ENCODE measurements around the gene GMPR.

GMPR gene

GRCh38 chr6:16244869-16245451 is 6.6 kb downstream of the GMPR start:
- H3K36me3 ChIP-seq (ENCODE audit: control insufficient read depth in 1 of 2, insufficient read depth in 2 of 2, low read length in 2 of 2), result no peaks in the 10 kb centered on the region
- H3K27ac ChIP-seq (ENCODE audit: low read depth, low read length), result no peak overlapping the region
- no peak overlapping the region for H3K9ac ChIP-seq (ENCODE audit: low read depth in 1 of 2, low read length in 2 of 2)
- no peaks in the 10 kb centered on the region for H3K9me3 ChIP-seq (ENCODE audit: control insufficient read depth in 1 of 2, low read length in 2 of 2)
- H3K4me3 ChIP-seq (ENCODE audit: low read depth in 1 of 2, low read length in 2 of 2), result no peak overlapping the region
- H3K4me1 ChIP-seq (ENCODE audit: control insufficient read depth in 1 of 2, insufficient read depth in 2 of 2, low read length in 2 of 2), result peaks cover 0 to 2% of the 10 kb centered on the region in 2 donors
- no peaks in the 10 kb centered on the region for H3K27me3 ChIP-seq (ENCODE audit: control insufficient read depth in 1 of 2, insufficient read depth in 2 of 2, low read length in 2 of 2)

GRCh38 chr6:16248271-16248853 is 10.0 kb downstream of the GMPR start:
- H3K9ac ChIP-seq (ENCODE audit: low read depth in 1 of 2, low read length in 2 of 2), result no peak overlapping the region
- no peak overlapping the region for H3K27ac ChIP-seq (ENCODE audit: low read depth, low read length)
- no peaks in the 10 kb centered on the region for H3K27me3 ChIP-seq (ENCODE audit: control insufficient read depth in 1 of 2, insufficient read depth in 2 of 2, low read length in 2 of 2)
- no peaks in the 10 kb centered on the region for H3K36me3 ChIP-seq (ENCODE audit: control insufficient read depth in 1 of 2, insufficient read depth in 2 of 2, low read length in 2 of 2)
- H3K4me1 ChIP-seq (ENCODE audit: control insufficient read depth in 1 of 2, insufficient read depth in 2 of 2, low read length in 2 of 2), result peaks cover 0 to 4% of the 10 kb centered on the region in 2 donors
- H3K9me3 ChIP-seq (ENCODE audit: control insufficient read depth in 1 of 2, low read length in 2 of 2), result no peaks in the 10 kb centered on the region
- H3K4me3 ChIP-seq (ENCODE audit: low read depth in 1 of 2, low read length in 2 of 2), result no peak overlapping the region

- peaks cover 0 to 4% of the 10 kb centered on the region in 2 donors for H3K4me1 ChIP-seq (ENCODE audit: control insufficient read depth in 1 of 2, insufficient read depth in 2 of 2, low read length in 2 of 2)
- H3K9me3 ChIP-seq (ENCODE audit: control insufficient read depth in 1 of 2, low read length in 2 of 2), result no peaks in the 10 kb centered on the region
- no peak overlapping the region for H3K4me3 ChIP-seq (ENCODE audit: low read depth in 1 of 2, low read length in 2 of 2)
- H3K27me3 ChIP-seq (ENCODE audit: control insufficient read depth in 1 of 2, insufficient read depth in 2 of 2, low read length in 2 of 2), result no peaks in the 10 kb centered on the region
- no peak overlapping the region for H3K9ac ChIP-seq (ENCODE audit: low read depth in 1 of 2, low read length in 2 of 2)
- H3K36me3 ChIP-seq (ENCODE audit: control insufficient read depth in 1 of 2, insufficient read depth in 2 of 2, low read length in 2 of 2), result no peaks in the 10 kb centered on the region
- H3K27ac ChIP-seq (ENCODE audit: low read depth, low read length), result no peak overlapping the region
These were observed 11.6 kb downstream of the GMPR start for GRCh38 chr6:16249971-16250370.

GRCh38 chr6:16251706-16252105 is 13.3 kb downstream of the GMPR start:
- no peaks in the 10 kb centered on the region for H3K36me3 ChIP-seq (ENCODE audit: control insufficient read depth in 1 of 2, insufficient read depth in 2 of 2, low read length in 2 of 2)
- no peaks in the 10 kb centered on the region for H3K27me3 ChIP-seq (ENCODE audit: control insufficient read depth in 1 of 2, insufficient read depth in 2 of 2, low read length in 2 of 2)
- H3K4me1 ChIP-seq (ENCODE audit: control insufficient read depth in 1 of 2, insufficient read depth in 2 of 2, low read length in 2 of 2), result peaks cover 0 to 4% of the 10 kb centered on the region in 2 donors
- no peak overlapping the region for H3K27ac ChIP-seq (ENCODE audit: low read depth, low read length)
- no peak overlapping the region for H3K9ac ChIP-seq (ENCODE audit: low read depth in 1 of 2, low read length in 2 of 2)
- H3K9me3 ChIP-seq (ENCODE audit: control insufficient read depth in 1 of 2, low read length in 2 of 2), result no peaks in the 10 kb centered on the region
- no peak overlapping the region for H3K4me3 ChIP-seq (ENCODE audit: low read depth in 1 of 2, low read length in 2 of 2)

- Histone ChIP-seq H3K27me3 (ENCODE audit: control insufficient read depth in 1 of 2, insufficient read depth in 2 of 2, low read length in 2 of 2) (no peaks in the 10 kb centered on the region), H3K36me3 (ENCODE audit: control insufficient read depth in 1 of 2, insufficient read depth in 2 of 2, low read length in 2 of 2) (no peaks in the 10 kb centered on the region), H3K4me1 (ENCODE audit: control insufficient read depth in 1 of 2, insufficient read depth in 2 of 2, low read length in 2 of 2) (peaks cover 0 to 4% of the 10 kb centered on the region in 2 donors), H3K9me3 (ENCODE audit: control insufficient read depth in 1 of 2, low read length in 2 of 2) (no peaks in the 10 kb centered on the region), H3K9ac (ENCODE audit: low read depth in 1 of 2, low read length in 2 of 2) (no peak overlapping the region), H3K27ac (ENCODE audit: low read depth, low read length) (no peak overlapping the region), H3K4me3 (ENCODE audit: low read depth in 1 of 2, low read length in 2 of 2) (no peak overlapping the region)
These were observed 14.4 kb downstream of the GMPR start for GRCh38 chr6:16252686-16253299.

- no peaks in the 10 kb centered on the region for H3K36me3 ChIP-seq (ENCODE audit: control insufficient read depth in 1 of 2, insufficient read depth in 2 of 2, low read length in 2 of 2)
These were observed 15.2 kb downstream of the GMPR start for GRCh38 chr6:16253399-16254144.

GRCh38 chr6:16254535-16254934 is 16.1 kb downstream of the GMPR start:
- no peaks in the 10 kb centered on the region for H3K36me3 ChIP-seq (ENCODE audit: control insufficient read depth in 1 of 2, insufficient read depth in 2 of 2, low read length in 2 of 2)

More at GRCh38 chr6:16253399-16254144, 15.2 kb downstream of the GMPR start:
- Histone ChIP-seq H3K27ac (ENCODE audit: low read depth, low read length) (no peak overlapping the region), H3K9me3 (ENCODE audit: control insufficient read depth in 1 of 2, low read length in 2 of 2) (no peaks in the 10 kb centered on the region), H3K9ac (ENCODE audit: low read depth in 1 of 2, low read length in 2 of 2) (no peak overlapping the region), H3K4me1 (ENCODE audit: control insufficient read depth in 1 of 2, insufficient read depth in 2 of 2, low read length in 2 of 2) (peaks cover 0 to 4% of the 10 kb centered on the region in 2 donors), H3K4me3 (ENCODE audit: low read depth in 1 of 2, low read length in 2 of 2) (no peak overlapping the region), H3K27me3 (ENCODE audit: control insufficient read depth in 1 of 2, insufficient read depth in 2 of 2, low read length in 2 of 2) (no peaks in the 10 kb centered on the region)

GRCh38 chr6:16256781-16257180 is 18.4 kb downstream of the GMPR start:
- H3K36me3 ChIP-seq (ENCODE audit: control insufficient read depth in 1 of 2, insufficient read depth in 2 of 2, low read length in 2 of 2), result no peaks in the 10 kb centered on the region
- H3K4me3 ChIP-seq (ENCODE audit: low read depth in 1 of 2, low read length in 2 of 2), result no peak overlapping the region
- no peaks in the 10 kb centered on the region for H3K9me3 ChIP-seq (ENCODE audit: control insufficient read depth in 1 of 2, low read length in 2 of 2)
- H3K4me1 ChIP-seq (ENCODE audit: control insufficient read depth in 1 of 2, insufficient read depth in 2 of 2, low read length in 2 of 2), result peaks cover 0 to 4% of the 10 kb centered on the region in 2 donors
- H3K27me3 ChIP-seq (ENCODE audit: control insufficient read depth in 1 of 2, insufficient read depth in 2 of 2, low read length in 2 of 2), result no peaks in the 10 kb centered on the region
- no peak overlapping the region for H3K9ac ChIP-seq (ENCODE audit: low read depth in 1 of 2, low read length in 2 of 2)
- H3K27ac ChIP-seq (ENCODE audit: low read depth, low read length), result no peak overlapping the region

More at GRCh38 chr6:16254535-16254934, 16.1 kb downstream of the GMPR start:
- H3K4me3 ChIP-seq (ENCODE audit: low read depth in 1 of 2, low read length in 2 of 2), result no peak overlapping the region
- H3K9me3 ChIP-seq (ENCODE audit: control insufficient read depth in 1 of 2, low read length in 2 of 2), result no peaks in the 10 kb centered on the region
- H3K9ac ChIP-seq (ENCODE audit: low read depth in 1 of 2, low read length in 2 of 2), result no peak overlapping the region
- peaks cover 0 to 4% of the 10 kb centered on the region in 2 donors for H3K4me1 ChIP-seq (ENCODE audit: control insufficient read depth in 1 of 2, insufficient read depth in 2 of 2, low read length in 2 of 2)
- no peaks in the 10 kb centered on the region for H3K27me3 ChIP-seq (ENCODE audit: control insufficient read depth in 1 of 2, insufficient read depth in 2 of 2, low read length in 2 of 2)
- H3K27ac ChIP-seq (ENCODE audit: low read depth, low read length), result no peak overlapping the region

GRCh38 chr6:16257999-16258708 is 19.8 kb downstream of the GMPR start:
- Histone ChIP-seq H3K4me1 (ENCODE audit: control insufficient read depth in 1 of 2, insufficient read depth in 2 of 2, low read length in 2 of 2) (no peaks in the 10 kb centered on the region), H3K36me3 (ENCODE audit: control insufficient read depth in 1 of 2, insufficient read depth in 2 of 2, low read length in 2 of 2) (no peaks in the 10 kb centered on the region), H3K9ac (ENCODE audit: low read depth in 1 of 2, low read length in 2 of 2) (no peak overlapping the region), H3K9me3 (ENCODE audit: control insufficient read depth in 1 of 2, low read length in 2 of 2) (no peaks in the 10 kb centered on the region), H3K4me3 (ENCODE audit: low read depth in 1 of 2, low read length in 2 of 2) (no peak overlapping the region), H3K27me3 (ENCODE audit: control insufficient read depth in 1 of 2, insufficient read depth in 2 of 2, low read length in 2 of 2) (no peaks in the 10 kb centered on the region), H3K27ac (ENCODE audit: low read depth, low read length) (no peak overlapping the region)

Measured in duodenal mucosa (tissue), 2 donors.